Measurements from ENCODE around the gene JPH3.

DNA sequence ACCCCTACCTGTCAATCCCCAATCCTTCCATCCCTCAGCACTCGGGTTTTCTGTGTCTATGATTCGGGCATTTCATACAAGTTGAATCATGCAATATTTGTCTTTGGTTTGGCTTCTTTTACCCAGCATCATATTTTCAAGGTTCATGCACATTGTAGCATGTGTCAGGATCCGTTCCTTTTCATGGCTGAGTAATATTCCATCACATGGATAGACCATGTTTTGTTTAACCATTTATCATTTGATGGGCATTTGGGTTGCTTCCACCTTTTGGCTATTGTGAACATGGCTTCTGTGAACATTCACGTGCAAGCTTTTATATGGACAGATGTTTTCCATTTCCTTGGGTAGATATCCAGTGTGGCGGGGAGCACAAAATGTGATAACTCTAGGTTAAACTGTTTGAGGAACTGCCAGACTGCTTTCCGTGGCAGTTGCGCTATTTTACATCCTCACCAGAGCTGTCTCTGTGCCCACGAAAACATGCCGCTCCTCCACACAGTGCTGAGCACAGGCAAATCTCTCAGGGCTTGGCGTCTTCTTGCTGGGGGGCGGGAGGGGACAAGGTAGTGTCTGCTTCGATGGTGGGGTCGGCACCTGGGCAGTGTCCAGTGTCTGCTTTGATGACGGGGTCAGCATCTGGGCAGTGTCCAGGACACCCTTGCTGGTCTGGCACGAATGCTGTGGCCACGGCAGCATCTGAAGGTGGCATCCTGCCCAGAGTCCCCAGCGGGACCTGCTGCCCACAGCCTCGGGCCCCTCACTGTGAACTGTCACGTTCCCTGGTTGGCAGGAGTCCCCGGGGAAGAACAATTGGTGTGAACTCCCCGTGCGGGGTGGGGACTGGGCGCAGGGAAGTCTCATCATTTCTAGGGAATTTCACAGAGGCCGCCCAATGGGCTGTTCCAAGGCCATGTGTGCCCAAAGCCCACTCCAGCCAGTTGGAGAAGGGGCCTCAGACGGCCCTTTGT lies 32.4 kb upstream of the JPH3 start:
- no peak for TF ChIP-seq EZH2 (IDR thresholded peaks at IDR 0.05; ENCODE audit: borderline replicate concordance, insufficient read depth, low read length, poor library complexity, severe bottlenecking)
- TF ChIP-seq, protein P1, sequence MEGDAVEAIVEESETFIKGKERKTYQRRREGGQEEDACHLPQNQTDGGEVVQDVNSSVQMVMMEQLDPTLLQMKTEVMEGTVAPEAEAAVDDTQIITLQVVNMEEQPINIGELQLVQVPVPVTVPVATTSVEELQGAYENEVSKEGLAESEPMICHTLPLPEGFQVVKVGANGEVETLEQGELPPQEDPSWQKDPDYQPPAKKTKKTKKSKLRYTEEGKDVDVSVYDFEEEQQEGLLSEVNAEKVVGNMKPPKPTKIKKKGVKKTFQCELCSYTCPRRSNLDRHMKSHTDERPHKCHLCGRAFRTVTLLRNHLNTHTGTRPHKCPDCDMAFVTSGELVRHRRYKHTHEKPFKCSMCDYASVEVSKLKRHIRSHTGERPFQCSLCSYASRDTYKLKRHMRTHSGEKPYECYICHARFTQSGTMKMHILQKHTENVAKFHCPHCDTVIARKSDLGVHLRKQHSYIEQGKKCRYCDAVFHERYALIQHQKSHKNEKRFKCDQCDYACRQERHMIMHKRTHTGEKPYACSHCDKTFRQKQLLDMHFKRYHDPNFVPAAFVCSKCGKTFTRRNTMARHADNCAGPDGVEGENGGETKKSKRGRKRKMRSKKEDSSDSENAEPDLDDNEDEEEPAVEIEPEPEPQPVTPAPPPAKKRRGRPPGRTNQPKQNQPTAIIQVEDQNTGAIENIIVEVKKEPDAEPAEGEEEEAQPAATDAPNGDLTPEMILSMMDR (IDR thresholded peaks at IDR 0.05; ENCODE audit: poor library complexity, severe bottlenecking), result no peak
- TF ChIP-seq, protein P2, sequence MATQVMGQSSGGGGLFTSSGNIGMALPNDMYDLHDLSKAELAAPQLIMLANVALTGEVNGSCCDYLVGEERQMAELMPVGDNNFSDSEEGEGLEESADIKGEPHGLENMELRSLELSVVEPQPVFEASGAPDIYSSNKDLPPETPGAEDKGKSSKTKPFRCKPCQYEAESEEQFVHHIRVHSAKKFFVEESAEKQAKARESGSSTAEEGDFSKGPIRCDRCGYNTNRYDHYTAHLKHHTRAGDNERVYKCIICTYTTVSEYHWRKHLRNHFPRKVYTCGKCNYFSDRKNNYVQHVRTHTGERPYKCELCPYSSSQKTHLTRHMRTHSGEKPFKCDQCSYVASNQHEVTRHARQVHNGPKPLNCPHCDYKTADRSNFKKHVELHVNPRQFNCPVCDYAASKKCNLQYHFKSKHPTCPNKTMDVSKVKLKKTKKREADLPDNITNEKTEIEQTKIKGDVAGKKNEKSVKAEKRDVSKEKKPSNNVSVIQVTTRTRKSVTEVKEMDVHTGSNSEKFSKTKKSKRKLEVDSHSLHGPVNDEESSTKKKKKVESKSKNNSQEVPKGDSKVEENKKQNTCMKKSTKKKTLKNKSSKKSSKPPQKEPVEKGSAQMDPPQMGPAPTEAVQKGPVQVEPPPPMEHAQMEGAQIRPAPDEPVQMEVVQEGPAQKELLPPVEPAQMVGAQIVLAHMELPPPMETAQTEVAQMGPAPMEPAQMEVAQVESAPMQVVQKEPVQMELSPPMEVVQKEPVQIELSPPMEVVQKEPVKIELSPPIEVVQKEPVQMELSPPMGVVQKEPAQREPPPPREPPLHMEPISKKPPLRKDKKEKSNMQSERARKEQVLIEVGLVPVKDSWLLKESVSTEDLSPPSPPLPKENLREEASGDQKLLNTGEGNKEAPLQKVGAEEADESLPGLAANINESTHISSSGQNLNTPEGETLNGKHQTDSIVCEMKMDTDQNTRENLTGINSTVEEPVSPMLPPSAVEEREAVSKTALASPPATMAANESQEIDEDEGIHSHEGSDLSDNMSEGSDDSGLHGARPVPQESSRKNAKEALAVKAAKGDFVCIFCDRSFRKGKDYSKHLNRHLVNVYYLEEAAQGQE (IDR thresholded peaks at IDR 0.05; ENCODE audit: borderline replicate concordance), result no peak
- no peak for TF ChIP-seq MXI1 (conservative IDR thresholded peaks at IDR 0.05; ENCODE audit: poor library complexity, severe bottlenecking)
- no peak for TF ChIP-seq EP300 (conservative IDR thresholded peaks at IDR 0.05; ENCODE audit: poor library complexity, severe bottlenecking)
- TF ChIP-seq SMC3 (conservative IDR thresholded peaks at IDR 0.05; ENCODE audit: poor library complexity), result no peak
- TF ChIP-seq POLR2AphosphoS5 (IDR thresholded peaks at IDR 0.05), result no peak
